ENCODE data around the gene CATSPER4. TPM values are rescaled to one million over a fixed set of nuclear protein-coding genes. Genes with fewer than 3 reads are reported as not detected.

The CATSPER4 gene
- total RNA-seq, 1 donor from 2014 or later = not detected

DNA sequence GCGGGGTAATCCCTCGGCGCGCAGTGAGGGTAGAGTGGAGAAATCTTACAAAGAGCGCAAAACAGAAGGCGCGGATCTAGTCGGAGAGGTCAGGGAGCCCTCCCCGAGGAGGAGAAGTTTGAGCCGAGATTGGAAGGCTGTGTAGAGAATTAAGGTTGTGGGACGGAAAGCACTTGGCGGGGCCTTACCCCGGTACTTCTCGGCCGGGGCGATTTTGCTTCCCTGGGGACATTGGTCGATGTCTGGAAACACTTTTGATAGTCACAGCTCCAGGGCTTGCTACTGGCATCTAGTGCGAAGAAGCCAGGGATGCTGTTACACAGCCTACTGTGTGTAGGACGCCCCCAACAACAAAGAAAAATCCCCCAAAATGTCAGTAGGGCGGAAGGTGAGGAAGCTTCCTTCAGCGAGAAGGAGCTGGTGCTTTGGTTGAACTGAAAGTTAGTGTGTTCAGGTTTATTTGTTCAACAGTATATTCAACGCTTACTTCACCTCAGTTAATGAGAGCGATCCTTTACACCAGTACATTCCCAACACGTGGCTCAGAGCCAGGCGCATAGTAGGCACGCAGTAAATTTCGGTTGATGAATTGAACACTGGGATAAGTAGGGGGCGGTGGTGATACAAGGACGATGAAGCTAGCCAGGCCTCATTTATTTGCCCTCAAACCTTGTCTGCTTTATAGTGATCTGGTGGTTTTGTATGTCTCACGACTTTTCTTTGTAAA is 44.4 kb downstream of the CATSPER4 start:
- DNase-seq (ENCODE audit: low read depth) = peak; percentile 22

DNA sequence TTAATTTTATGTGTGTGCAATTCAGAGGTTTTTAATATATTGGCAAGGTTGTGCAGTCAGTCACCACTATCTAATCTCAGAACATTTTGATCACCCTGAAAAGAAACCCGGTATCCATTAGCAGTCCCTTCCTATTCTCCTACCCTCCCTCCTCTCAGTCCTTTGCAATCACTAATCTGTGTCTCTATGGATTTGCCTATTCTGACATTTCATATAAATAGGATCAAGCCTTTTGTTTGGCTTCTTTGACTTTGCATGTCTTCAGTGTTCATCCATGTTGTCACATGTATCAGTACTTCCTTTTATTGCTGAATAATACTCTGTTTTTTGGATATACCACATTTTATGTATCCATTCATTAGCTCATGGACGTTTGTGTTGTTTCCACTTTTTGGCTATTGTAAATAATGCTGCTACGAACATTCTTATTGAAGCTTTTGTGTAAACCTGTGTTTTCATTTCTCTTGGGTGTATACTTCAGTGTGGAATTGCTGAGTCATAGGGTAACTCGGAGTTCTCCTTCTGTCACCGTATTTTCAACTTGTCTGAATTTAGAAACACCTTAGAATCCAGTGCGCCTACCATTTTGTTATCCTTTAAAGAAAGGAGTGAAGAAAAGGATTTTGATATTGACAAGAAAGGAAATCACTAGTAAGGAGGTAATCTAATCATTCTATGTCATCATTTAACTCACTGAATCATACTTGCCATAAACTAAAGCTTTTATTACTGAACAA is 47.0 kb downstream of the CATSPER4 start:
- DNase-seq (ENCODE audit: low read depth) = peak; percentile 36

DNA sequence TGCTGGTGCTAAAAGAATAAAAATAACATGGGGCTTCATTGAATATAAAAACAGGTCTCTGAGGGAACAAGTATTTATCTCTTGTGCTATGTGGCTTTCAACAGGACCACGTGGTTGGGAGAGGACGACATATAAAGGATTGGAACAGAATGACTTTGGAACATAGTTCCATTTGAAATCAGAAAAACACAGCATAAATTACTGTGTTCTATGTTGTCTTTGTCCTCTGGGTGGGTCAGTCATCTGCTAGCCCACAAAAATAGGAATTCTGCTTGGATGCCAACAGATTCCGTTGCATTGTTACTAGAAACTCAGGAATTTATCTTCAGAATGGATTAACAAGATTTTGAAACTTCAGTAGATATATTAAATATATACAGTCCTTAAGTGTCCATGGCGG is 49.5 kb downstream of the CATSPER4 start:
- peak; percentile 37 for DNase-seq (ENCODE audit: low read depth)

Other genes starting within 250 kb of the CATSPER4 start
- 18.0 and 45.2 TPM in 2 replicates for gene PAFAH2, start 192.5 kb upstream of the CATSPER4 start, total RNA-seq
- 12.8 and 20.1 TPM in 2 replicates for gene EXTL1, start 168.8 kb upstream of the CATSPER4 start, total RNA-seq
- 0.10 and 0.21 TPM in 2 replicates for gene SLC30A2, start 144.5 kb upstream of the CATSPER4 start, total RNA-seq
- gene TRIM63, start 123.0 kb upstream of the CATSPER4 start, total RNA-seq = 18.6 and 26.2 TPM in 2 replicates
- 5.1 and 5.9 TPM in 2 replicates for gene PDIK1L, start 78.8 kb upstream of the CATSPER4 start, total RNA-seq
- not detected in 2 replicates for gene FAM110D, start 31.5 kb upstream of the CATSPER4 start, total RNA-seq
- not detected in 2 replicates for gene C1orf232, start 21.6 kb upstream of the CATSPER4 start, total RNA-seq
- gene ZNF593, start 20.7 kb upstream of the CATSPER4 start, total RNA-seq = 25.6 and 27.8 TPM in 2 replicates
- gene ZNF593OS, start 18.8 kb upstream of the CATSPER4 start, total RNA-seq = not detected in 2 replicates
- gene CNKSR1, start 13.1 kb upstream of the CATSPER4 start, total RNA-seq = 0.36 and 0.62 TPM in 2 replicates
- 13.0 and 22.6 TPM in 2 replicates for gene CEP85, start 43.6 kb downstream of the CATSPER4 start, total RNA-seq
- 49.0 and 51.4 TPM in 2 replicates for gene SH3BGRL3, start 89.5 kb downstream of the CATSPER4 start, total RNA-seq
- gene UBXN11, start 116.0 kb downstream of the CATSPER4 start, total RNA-seq = 4.2 and 4.5 TPM in 2 replicates
- gene CD52, start 127.4 kb downstream of the CATSPER4 start, total RNA-seq = not detected in 2 replicates
- not detected in 2 replicates for gene CRYBG2, start 163.5 kb downstream of the CATSPER4 start, total RNA-seq
- gene ZNF683, start 182.1 kb downstream of the CATSPER4 start, total RNA-seq = not detected in 2 replicates
- gene LIN28A, start 220.2 kb downstream of the CATSPER4 start, total RNA-seq = not detected in 2 replicates
- gene DHDDS, start 241.7 kb downstream of the CATSPER4 start, total RNA-seq = 51.6 and 55.3 TPM in 2 replicates

All from myocyte (in vitro differentiated cells).